Lung (tissue), 12 donors: ENCODE measurements around the gene PGBD1. TPM values are rescaled to one million over a fixed set of nuclear protein-coding genes. Genes with fewer than 3 reads are reported as not detected.

Source experiments
- ATAC-seq: fragments of 200-7000 bp; cut with Tn5 transposase; one replicate; pipeline ENCODE4 v1.9.1; 2020; ENCODE audit warnings: moderate number of reproducible peaks; ENCODE audit not compliant: insufficient read depth, low FRiP score
- DNase-seq, 3 donors: peaks; one replicate each; pipeline ENCODE4 v3.0.0-alpha.2; 2013 to 2017
- H3K27ac ChIP-seq, 2 donors: one replicate each; pipeline ENCODE4 v1.5.1; 2013; ENCODE audit warnings: mild to moderate bottlenecking in 2 of 2, moderate library complexity in 2 of 2, control low read depth in 1 of 2, inconsistent platforms in 1 of 2, low read depth in 1 of 2, low read length in 1 of 2
- H3K27me3 ChIP-seq, 3 donors: one replicate each; pipeline ENCODE4 v1.5.1; 2013; ENCODE audit warnings: low read length in 2 of 3; ENCODE audit not compliant: control insufficient read depth in 3 of 3, insufficient read depth in 3 of 3
- H3K36me3 ChIP-seq, 4 donors: one replicate each; pipeline ENCODE4 v1.5.1; 2013; ENCODE audit warnings: low read length in 4 of 4, mild to moderate bottlenecking in 1 of 4, moderate library complexity in 1 of 4; ENCODE audit not compliant: control insufficient read depth in 4 of 4, insufficient read depth in 4 of 4
- H3K4me1 ChIP-seq, 5 donors: one replicate each; pipeline ENCODE4 v1.5.1; 2013; ENCODE audit warnings: low read length in 5 of 5, mild to moderate bottlenecking in 2 of 5, moderate library complexity in 1 of 5; ENCODE audit not compliant: control insufficient read depth in 5 of 5, insufficient read depth in 5 of 5
- H3K4me3 ChIP-seq: one replicate; pipeline ENCODE4 v1.5.1; 2013; ENCODE audit warnings: mild to moderate bottlenecking, control low read depth, moderate library complexity
- H3K9ac ChIP-seq, 2 donors: one replicate each; pipeline ENCODE4 v1.5.1; 2013; ENCODE audit warnings: low read length in 2 of 2, control low read depth in 1 of 2; ENCODE audit not compliant: insufficient read depth in 1 of 2
- H3K9me3 ChIP-seq, 4 donors: one replicate each; pipeline ENCODE4 v1.5.1; 2013; ENCODE audit warnings: low read length in 3 of 4, mild to moderate bottlenecking in 1 of 4, moderate library complexity in 1 of 4; ENCODE audit not compliant: control insufficient read depth in 4 of 4, insufficient read depth in 3 of 4
- WGBS, 2 donors: extraction: QIAGEN DNeasy Blood & Tissue Kit; methylation state at CpG; one replicate each; pipeline ENCODE4 v1.1.7; 2013; 5-methylcytosine and 5-hydroxymethylcytosine counted together
- polyA plus RNA-seq, 2 donors: library from polyadenylated mRNA; stranded (reverse); fragments of 200-250 nt; gene quantifications; one replicate each; pipeline ENCODE4 v1.2.1, GENCODE V29; 2013
- total RNA-seq, 2 donors: library from RNA; depleted of rRNA in 1 of 2; stranded (reverse); fragments of >200 nt in 1 of 2; gene quantifications; one replicate each; pipeline ENCODE4 v1.2.1, GENCODE V29; 2014 to 2021
- TF ChIP-seq, protein P1 (sequence below): IDR thresholded peaks from 2 replicates; pipeline ENCODE4 v1.5.1; 2012; ENCODE audit warnings: mild to moderate bottlenecking; ENCODE audit errors: control extremely low read depth, extremely low read depth
- donor health status: control.
- donor health status: control.
- donor health status: Bipolar disorder and iron deficiency.
- donor health status: healthy.
- donor health status: DM: yes; HTN: yes; CAD: no.

PGBD1 gene
- total and polyA plus RNA-seq, 4 donors = 1.8 to 5.8 (median 3.1) TPM

DNA sequence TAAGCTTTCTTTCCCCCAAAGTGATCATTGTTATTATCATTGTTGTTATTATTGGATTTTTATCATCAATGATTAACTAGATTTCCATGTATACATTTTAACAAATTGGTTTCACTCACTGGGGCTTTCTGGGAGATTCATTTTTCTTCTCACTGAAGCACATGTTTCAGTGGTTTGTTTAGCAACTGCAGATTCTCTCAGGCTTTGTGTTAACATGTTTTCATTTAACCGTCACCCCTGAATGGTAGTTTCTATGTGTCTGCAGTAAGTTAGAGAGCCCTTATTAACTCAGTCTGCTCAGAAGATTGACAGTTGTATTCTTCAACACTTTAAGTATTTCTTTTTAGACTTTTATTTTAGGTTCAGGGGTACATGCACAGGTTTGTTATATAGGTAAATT lies 41.7 kb upstream of the PGBD1 start:
- TF ChIP-seq, protein P1, sequence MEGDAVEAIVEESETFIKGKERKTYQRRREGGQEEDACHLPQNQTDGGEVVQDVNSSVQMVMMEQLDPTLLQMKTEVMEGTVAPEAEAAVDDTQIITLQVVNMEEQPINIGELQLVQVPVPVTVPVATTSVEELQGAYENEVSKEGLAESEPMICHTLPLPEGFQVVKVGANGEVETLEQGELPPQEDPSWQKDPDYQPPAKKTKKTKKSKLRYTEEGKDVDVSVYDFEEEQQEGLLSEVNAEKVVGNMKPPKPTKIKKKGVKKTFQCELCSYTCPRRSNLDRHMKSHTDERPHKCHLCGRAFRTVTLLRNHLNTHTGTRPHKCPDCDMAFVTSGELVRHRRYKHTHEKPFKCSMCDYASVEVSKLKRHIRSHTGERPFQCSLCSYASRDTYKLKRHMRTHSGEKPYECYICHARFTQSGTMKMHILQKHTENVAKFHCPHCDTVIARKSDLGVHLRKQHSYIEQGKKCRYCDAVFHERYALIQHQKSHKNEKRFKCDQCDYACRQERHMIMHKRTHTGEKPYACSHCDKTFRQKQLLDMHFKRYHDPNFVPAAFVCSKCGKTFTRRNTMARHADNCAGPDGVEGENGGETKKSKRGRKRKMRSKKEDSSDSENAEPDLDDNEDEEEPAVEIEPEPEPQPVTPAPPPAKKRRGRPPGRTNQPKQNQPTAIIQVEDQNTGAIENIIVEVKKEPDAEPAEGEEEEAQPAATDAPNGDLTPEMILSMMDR = no peak
- no peak for ATAC-seq
- 90 to 92% methylated on average over 1 of the region's 1 CpG for WGBS, 2 donors
- no peaks in the 10 kb centered on the region for H3K9me3 ChIP-seq
- no peak overlapping the region for H3K27ac ChIP-seq
- H3K27me3 ChIP-seq = no peaks in the 10 kb centered on the region
- H3K4me1 ChIP-seq = no peaks in the 10 kb centered on the region
- no peak overlapping the region for H3K9ac ChIP-seq
- no peak for DNase-seq
- H3K4me3 ChIP-seq = no peak overlapping the region
- peaks cover under 1 to 5% (median 3%) of the 10 kb centered on the region in 4 donors for H3K36me3 ChIP-seq

- DNase-seq (no peak), ATAC-seq (no peak)
- Histone ChIP-seq H3K36me3 (peaks cover 4 to 12% (median 8%) of the 10 kb centered on the region in 4 donors), H3K4me1 (no peaks in the 10 kb centered on the region), H3K9ac (no peak overlapping the region), H3K27me3 (no peaks in the 10 kb centered on the region), H3K9me3 (no peaks in the 10 kb centered on the region), H3K4me3 (no peak overlapping the region), H3K27ac (no peak overlapping the region)
- 93 to 95% methylated on average over 1 of the region's 1 CpG for WGBS, 2 donors
- TF ChIP-seq, protein P1 = no peak
Observed at GRCh38 chr6:28240471-28240870, 40.9 kb upstream of the PGBD1 start.

- WGBS, 2 donors = 94 to 95% methylated on average over 3 of the region's 3 CpGs
- H3K36me3 ChIP-seq = peaks cover 14 to 29% (median 23%) of the 10 kb centered on the region in 4 donors
- H3K27ac ChIP-seq = no peak overlapping the region
- no peak for ATAC-seq
- DNase-seq = no peak
- no peaks in the 10 kb centered on the region for H3K27me3 ChIP-seq
- H3K9me3 ChIP-seq = no peaks in the 10 kb centered on the region
- TF ChIP-seq, protein P1 = no peak
- H3K9ac ChIP-seq = no peak overlapping the region
- no peaks in the 10 kb centered on the region for H3K4me1 ChIP-seq
- H3K4me3 ChIP-seq = no peak overlapping the region
Observed at GRCh38 chr6:28243946-28244345, 37.4 kb upstream of the PGBD1 start.

GRCh38 chr6:28245206-28245941 lies 36.0 kb upstream of the PGBD1 start:
- no peaks in the 10 kb centered on the region for H3K27me3 ChIP-seq
- TF ChIP-seq, protein P1 = no peak
- ATAC-seq (no peak), DNase-seq (no peak)
- no peaks in the 10 kb centered on the region for H3K9me3 ChIP-seq
- H3K4me3 ChIP-seq = no peak overlapping the region
- H3K9ac ChIP-seq = no peak overlapping the region
- 94 to 97% methylated on average over 6 of the region's 6 CpGs for WGBS, 2 donors
- peaks cover 14 to 29% (median 24%) of the 10 kb centered on the region in 4 donors for H3K36me3 ChIP-seq
- H3K4me1 ChIP-seq = no peaks in the 10 kb centered on the region
- no peak overlapping the region for H3K27ac ChIP-seq
